Measurements from ENCODE around the gene PPP4R3A.
"Not testable (repeated sequence)": the region's sequence is repeated elsewhere in the genome, so short reads cannot be mapped to it uniquely, and the experiment has no call there.

PPP4R3A gene

DNA sequence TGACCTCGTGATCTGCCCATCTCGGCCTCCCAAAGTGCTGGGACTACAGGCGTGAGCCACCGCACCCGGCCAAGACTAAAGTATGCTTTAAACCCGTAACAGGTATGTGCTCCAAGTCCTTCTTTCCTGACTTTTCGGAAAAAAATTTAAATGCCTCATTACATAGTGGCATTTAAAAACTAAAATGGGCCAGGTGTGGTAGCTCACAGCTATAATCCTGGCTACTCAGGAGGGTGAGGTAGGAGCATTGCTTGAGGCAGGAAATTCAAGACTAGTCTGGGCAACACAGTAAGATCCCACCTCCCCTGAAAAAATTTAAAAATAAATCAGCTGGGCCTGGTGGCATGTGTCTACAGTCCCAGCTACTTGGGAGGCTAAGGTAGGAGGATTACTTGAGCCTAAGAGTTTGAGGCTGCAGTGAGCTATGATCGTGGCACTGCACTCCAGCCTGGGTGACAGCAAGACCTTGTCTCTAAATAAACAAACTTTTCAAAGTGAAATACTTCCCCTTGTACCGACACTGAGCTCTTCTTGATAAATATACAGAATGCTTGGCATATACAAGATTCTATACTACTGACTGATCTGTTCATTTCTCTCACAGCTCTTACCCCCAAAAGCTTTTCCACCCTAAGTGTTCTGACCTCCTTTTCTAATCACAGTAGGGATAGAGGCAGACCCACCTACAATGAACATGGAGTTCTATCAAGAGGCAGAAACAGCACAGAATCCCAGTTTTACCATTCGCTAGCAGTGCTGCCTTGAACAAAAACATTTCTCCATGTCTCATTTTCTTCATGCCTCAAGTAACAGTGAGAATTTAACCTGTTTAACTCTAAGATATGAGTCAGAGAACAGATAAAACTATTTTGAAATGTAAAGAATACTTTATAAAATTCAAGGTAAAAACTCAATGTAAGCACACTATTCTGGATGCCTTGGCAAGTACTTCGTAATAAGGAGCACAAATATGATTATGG, 7.9 kb downstream of the PPP4R3A start:
- no peak for DNase-seq

DNA sequence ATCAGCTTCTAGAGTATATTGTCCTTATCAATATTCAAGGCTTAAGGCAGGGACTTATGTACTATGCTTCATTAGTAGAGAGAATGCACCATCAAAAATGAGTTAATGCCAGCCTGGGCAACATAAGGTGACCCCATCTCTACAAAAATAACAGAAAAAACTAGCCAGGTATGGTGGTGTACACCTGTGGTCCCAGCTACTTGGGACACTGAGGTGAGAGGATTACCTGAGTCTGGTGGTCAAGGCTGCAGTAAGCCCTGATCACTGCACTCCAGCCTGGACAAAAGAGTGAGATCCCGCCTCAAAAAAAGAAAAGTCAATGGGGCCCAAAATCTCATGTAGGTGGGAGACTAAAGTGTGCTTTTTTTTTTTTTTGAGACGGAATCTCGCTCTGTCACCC, 8.8 kb downstream of the PPP4R3A start:
- DNase-seq, result no peak

DNA sequence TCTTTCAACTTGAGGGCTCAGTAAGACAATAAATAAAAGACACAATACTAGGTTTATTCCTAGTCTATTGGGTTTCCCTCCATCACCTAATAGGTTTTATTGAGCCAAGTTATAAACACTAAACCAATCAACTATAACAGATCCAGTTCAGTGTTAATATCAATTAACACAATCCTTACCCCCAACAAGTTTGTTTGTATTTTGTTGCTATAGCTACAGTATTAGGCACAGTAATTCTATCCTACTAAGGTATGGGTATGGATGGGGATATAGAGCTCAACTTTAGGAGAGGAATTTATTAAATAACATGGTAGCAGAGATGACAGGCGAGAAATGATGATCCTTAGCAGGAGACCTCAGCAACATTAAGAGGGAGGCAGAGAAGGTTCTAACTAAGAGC, 13.3 kb downstream of the PPP4R3A start:
- no peak for DNase-seq

DNA sequence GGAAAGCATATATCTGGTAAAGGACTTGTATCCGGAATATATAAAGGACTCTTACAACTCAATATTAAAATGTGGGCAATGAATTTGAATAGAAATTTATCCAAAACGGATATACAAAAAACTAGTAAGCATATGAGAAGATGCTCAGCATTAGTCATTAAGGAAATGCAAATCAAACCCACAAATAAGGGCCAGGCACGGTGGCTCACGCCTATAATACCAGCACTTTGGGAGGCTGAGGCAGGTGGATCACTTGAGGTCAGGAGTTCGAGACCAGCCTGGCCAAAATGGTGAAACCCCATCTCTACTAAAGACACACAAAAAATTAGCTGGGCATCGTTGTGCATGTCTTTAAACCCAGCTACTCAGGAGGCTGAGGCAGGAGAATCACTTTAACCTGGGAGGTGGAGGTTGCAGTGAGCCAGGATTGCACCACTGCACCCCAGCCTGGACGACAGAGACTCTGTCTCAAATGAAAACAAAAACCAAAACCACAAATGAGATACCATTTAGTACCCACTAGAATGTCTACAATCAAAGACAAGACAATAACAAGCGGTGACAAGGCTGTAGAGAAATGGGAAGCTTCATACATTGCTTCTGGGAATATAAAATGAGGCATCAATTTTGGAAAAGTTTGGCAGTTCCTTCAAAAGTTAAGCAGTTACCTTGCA, 15.6 kb downstream of the PPP4R3A start:
- not testable (repeated sequence) for DNase-seq

DNA sequence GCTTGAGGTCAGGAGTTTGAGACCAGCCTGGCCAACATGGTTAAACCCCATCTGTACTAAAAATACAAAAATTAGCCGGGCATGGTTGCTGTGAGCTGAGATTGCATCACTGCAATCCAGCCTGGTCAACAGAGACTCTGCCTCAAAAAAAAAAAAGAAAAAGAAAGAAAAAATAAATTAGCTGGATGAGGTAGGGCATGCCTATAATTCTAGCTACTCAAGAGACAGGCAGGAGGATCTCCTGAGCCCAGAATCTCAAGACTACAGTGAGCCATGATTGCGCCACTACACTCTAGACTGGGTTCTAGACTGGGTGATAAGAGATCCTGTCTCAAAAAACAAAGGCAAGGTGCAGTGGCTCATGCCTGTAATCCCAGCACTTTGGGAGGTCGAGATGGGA, 16.9 kb downstream of the PPP4R3A start:
- no peak for DNase-seq

DNA sequence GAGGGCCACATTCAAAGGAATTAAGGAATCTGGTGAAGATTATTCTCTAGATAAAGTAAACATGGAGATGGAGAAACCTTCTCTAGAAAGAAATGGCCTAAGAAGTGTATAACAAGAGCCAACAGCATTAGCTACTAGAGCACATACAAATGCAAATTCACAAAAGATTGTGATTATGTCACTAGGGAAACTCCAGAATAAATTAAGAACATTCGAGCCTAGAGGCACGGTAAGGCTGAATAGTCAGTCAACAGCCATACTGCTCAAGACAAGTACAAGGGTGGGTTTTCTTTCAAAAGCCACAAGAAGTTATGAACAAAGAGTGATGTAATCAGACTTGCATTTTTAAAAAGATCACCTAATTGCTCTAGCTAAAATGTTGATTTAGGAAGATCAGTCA, 25.4 kb downstream of the PPP4R3A start:
- no peak for DNase-seq

DNA sequence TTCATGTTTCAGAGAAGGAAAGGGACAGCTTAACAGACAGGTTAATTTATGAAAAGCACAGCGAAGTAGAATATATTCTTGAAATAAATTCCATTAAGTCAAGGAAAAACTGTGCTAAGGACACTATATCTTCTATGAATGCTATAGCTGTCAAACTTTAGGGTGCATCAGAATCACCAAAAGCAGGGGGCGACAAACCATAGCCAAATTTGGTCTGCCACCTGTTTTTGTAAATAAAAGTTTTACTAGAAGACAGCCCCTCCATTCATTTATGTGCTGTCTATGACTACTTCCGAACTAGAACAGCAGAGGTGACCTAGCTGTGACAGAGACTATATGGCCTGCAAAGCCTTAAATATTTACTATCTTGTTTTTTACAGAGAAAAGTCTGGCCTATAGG, 25.9 kb downstream of the PPP4R3A start:
- no peak for DNase-seq

DNA sequence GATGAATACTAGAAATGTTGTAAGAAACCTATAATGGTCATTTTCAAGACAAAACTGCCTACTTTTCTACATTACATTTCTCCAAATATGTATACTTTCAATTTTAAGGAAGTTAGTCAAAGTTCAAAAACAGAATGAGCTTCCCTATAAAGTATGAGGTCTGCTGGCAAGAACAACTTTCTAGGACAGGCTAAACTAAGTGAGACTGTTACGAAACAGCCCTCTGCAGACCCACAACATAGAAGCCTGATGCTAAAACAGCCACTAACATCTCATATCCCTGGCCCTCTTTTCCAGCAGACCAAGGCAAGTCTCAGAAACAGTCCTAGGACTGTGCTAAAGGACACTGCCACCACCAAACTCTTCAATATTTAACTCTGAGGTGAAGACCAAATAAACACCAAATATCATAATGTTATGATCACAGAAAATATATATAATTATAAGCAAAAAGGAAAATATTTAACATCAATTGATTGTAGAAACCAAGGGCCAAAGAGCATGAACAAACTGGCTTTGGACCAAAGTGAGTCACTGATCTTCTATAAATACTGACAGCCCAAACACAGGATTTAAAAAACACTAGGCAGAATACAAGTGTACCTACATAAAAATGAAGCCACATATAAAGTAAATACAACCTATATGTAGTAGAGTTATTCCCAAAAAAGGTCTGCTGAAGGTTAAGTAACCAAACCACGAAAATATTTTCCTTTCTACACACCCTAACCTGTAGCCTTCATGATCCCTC, 27.7 kb downstream of the PPP4R3A start:
- no peak for DNase-seq

DNA sequence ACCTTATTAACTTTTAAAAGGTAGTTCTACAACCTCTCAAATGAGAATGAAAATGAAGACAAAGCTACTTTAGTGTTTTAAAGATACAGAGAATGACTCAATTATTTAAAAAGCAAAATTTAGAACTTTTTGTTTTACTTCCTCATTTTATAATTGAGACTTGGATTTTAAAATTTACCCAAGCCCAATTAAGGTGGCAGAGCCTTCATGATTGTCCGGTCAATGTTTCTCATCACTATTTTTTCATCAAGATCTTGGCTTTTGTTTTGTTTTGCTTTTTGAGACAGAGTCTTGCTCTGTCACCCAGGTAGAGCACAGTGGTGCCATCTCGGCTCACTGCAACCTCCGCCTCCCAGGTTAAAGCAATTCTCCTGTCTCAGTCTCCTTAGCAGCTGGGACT, 32.7 kb downstream of the PPP4R3A start:
- no peak for DNase-seq

DNA sequence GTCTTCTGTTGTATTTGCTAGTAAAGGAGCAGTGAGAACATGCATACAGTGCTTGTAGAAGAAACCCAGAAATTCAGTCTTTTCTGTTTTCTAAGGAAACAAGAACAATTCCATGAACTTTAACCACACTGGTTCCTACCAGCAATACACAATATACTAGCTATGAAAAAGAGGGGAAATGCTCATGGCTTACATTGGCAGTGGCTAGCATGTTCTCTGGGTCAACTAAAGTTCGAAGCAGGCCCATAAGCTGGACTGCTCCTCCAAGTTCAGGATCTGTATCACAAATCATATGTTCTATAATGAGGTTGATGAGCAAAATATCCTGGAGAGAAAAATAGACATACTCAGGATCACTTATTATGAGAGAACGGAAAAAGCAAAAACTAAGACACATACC, 37.1 kb downstream of the PPP4R3A start:
- no peak for DNase-seq

DNA sequence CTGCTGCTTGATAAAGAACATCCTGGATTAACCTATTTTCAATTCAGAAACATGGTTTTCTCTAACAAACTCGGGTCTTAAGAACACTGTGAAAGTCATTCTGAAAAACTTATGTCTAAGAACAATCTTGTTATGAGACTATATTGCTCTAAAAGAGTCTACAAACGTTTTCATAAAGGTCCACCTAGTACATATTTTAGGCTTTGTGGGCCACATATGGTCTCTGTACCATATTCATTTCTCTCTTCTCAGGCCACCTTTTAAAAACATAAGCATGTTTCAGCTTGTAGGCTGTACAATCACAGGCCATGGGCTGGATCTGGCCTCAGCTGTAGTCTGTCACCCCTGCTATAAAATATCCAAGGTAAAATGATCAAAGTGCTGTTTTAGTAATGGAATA, 39.9 kb downstream of the PPP4R3A start:
- no peak for DNase-seq

DNA sequence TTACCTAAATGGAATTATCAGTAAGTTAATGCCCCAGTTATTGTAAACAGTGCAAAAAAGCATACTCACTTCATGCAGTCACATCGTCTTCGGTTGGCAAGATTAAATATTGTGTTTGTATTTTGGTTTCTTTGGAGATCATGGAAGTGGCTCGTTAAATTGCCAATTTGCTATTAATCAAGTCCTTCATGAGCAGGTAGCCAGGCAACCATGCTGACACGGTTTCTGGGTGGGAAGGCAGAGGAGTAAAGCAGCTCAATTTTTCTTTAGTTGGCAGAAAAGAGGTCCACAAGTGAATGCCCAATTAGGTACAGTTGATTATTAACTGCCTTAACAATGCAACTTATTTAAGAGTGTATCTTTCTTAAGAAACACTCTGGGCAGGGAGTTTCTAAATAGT, 43.9 kb downstream of the PPP4R3A start:
- no peak for DNase-seq

DNA sequence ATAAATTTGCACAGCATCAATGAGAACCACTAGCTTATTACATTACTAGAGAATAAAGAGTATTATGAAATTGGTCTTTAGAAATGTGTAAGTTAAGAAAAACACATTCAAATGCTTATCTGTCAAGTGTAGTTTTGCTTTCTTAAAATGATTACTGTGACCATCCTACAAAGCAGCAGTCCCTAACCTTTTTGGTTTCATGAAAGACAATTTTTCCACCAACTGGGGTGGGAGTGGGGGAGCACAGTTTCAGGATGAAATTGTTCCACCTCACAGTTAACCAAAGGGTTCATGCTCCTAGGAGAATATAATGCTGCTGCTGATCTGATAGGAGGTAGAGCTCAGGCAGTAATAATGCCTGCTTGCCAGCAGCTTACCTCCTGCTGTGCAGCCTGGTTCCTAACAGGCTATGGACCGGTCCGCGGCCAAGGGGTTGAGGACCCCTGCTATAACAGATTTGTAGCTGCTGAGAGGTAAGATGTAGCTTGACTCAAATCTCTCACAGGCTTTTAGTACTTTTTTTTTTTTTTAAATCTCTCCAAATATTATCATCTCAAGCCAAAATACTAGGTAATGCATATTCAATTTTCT, 45.4 kb downstream of the PPP4R3A start:
- no peak for DNase-seq

DNA sequence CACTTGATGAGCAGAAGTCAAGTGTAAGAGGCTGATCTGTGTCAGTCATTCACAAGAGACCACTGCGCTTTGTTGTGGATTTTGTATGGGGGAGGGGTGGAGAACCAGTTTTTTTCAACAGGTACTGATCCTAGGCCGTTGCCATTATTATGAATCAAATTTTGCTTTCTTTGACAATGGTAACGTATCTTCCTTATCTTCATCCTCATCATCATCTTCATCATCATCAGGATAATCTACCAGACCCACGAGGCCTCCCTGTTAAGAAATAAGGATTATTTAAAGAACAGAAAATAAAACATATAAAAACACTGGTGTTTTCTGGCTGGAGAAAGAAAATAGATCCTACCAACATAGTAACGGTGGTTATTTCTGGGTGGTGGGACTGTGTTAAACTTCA, 51.5 kb downstream of the PPP4R3A start:
- DNase-seq, result no peak

DNA sequence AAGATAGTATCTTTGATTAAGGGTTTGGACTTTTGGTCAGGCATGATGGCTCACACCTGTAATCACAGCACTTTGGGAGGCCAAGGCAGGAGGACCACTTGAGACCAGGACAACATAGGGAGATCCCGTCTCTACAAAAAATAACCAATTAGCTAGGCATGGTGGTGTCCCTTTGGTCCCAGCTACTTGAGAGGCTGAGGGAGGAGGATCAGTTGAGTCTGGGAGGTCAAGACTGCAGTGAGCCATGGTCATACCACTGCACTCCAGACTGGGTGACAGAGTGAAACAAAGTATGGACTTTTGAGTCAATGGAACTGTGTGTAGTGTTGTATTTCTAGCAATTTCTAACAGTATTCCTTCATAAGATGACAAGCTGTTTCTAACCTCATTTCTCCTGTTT, 53.8 kb downstream of the PPP4R3A start:
- no peak for DNase-seq

DNA sequence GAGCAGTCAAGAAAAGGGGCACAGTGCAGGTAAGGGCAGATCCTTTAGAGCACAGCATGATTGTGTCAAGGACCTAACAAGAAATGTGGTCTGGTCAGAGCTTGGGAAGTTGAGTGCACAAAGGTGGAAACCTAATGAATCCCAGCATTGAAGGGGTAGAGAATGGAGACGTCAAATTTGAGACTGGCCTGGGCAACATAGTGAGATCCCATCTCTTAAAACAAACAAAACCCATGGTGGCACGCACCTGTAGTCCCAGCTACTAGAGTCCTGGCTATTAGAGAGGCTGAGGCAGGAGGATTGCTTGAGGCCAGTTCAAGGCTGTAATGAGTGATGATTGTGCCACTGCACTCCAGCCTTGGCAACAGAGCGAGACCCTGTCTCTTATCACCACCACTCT, 55.5 kb downstream of the PPP4R3A start:
- DNase-seq, result no peak

DNA sequence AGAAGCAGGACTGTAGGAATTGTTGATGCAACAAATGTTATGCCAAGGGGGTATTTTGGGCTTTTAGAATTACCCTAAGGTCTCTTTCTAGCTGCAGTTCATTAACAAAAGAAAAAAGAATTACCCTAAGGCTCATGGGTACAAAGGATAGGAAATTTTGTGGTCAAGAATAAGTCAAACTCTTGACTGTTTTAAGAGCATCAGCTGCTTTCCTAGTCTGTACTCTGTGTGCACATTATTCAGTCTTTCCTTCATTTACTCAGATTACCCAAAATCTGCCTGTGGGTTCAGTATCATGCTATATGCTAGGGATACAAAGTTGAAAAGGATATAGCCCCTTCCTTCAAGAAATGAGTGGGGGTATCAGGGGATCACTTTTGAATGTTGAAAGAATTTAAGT, 56.0 kb downstream of the PPP4R3A start:
- no peak for DNase-seq

DNA sequence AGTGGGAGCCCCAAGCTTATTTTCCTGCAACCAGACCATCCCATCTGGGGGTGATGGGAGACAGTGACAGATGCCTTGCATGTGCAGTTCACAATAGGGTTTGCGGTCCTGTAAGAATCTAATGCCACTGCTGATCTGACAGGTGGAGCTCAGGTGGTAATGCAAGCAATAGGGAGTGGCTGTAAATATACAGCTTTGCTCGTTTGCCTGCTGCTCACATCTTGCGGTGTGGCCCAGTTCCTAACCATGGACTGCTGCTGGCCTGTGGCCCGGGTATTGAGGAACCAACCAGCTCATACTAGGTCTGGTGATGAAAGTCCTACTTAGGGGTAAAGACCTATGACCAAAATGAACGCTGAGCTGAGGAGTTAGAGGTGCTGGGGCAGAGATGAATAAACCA, 56.4 kb downstream of the PPP4R3A start:
- no peak for DNase-seq

DNA sequence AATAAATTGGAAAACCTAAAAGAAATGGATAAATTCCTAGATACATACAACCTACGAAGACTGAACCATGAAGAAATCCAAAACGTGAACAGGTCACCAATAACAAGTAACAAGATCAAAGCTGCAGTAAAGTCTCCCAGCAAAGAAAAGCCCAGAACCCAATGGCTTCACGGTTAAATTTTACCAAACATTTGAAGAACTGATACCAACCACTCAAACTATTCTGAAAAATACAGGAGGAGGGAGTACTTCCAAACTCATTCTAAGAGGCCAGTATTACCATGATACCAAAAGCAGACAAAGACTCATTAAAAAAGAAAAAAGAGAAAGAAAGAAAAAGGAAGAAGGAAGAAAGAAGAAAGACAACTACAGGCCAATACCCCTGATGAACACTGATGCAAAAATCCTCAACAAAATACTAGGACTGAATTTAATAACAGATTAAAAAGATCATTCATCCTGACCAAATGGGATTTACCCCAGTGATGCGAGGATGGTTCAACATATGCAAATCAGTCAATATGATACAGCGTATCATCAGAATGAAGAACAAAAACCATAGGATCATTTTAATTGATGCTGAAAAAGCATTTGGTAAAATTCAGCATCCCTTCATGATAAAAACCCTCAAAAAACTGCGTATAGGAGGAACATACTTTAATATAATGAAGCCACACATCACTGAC, 65.6 kb downstream of the PPP4R3A start:
- DNase-seq, result no peak

DNA sequence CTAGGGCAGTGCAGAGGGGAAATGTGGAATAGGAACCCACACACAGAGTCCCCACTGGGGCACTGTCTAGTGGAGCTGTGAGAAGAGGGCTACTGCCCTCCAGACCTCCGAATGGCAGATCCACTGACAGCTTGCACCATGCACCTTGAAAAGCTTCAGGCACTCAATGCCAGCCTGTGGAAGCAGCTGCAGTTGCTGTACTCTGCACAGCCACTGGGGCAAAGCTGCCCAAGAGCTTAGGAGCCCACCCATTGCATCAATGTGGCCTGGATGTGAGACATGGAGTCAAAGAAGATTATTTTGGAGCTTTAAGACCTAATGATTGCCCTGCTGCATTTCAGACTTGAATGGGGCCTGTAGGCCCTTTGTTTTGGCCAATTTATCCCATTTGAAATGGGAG, 70.8 kb downstream of the PPP4R3A start:
- no peak for DNase-seq

DNA sequence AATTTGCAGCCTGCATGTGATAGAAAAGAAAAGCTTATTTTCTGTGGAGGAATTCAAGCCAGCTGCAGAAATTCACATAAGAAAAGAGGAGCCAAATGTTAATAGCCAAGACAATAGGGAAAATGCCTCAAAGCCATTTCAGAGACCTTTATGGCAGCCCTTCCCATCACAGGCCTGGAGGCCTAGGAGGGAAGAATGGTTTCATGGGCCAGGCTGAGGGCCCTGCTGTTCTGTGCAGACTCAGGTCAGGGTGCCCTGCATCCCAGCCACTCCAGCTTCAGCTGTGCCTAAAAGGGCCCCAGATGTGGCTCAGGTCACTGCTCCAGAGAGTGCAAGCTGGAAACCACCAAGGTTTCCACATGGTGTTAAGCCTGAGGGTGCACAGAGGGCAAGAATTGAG, 71.3 kb downstream of the PPP4R3A start:
- no peak for DNase-seq

DNA sequence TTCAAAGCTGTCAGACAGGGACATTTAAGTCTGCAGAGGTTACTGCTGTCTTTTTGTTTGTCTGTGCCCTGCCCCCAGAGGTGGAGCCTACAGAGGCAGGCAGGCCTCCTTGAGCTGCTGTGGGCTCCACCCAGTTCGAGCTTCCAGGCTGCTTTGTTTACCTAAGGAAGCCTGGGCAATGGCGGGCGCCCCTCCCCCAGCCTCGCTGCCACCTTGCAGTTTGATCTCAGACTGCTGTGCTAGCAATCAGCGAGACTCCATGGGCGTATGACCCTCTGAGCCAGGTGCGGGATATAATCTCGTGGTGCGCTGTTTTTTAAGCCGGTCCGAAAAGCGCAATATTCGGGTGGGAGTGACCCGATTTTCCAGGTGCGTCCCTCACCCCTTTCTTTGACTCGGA, 73.8 kb downstream of the PPP4R3A start:
- not testable (repeated sequence) for DNase-seq

DNA sequence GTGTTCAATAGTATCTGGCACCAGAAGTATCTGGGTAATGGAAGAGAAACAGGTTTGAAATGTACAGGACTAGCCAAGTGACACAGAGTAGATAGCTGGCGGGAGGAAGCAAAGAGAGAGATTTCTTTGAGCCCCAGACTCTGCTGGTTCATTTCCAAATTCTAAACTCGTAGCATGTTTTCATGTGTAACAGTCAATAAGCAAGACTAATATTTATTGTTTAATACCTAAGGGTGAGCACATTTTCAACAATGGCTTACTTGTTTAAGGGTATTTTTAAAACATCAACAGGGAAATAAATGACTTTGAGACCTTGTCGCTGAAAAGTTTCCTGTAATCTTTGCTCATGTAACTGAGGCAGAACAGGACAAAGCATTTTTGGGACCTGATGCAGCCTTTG, 80.7 kb downstream of the PPP4R3A start:
- DNase-seq, result no peak
